GM12892 (cell line): ENCODE data around the gene NECTIN1.

Experiments
- POLR2A ChIP-seq: IDR thresholded peaks from 2 replicates; pipeline ENCODE4 v1.6.1; 2011; ENCODE audit warnings: low read depth, low read length, control low read depth
- POLR2AphosphoS5 ChIP-seq: IDR thresholded peaks from 2 replicates; pipeline ENCODE4 v1.6.1; 2011; ENCODE audit warnings: low read depth, low read length, control low read depth
- TAF1 ChIP-seq: IDR thresholded peaks from 2 replicates; pipeline ENCODE4 v1.6.1; 2011; ENCODE audit warnings: low read depth, mild to moderate bottlenecking, control low read depth, low read length, borderline replicate concordance

- TF ChIP-seq TAF1 (no peak), POLR2A (no peak), POLR2AphosphoS5 (no peak)
Measured at GRCh38 chr11:119729951-119730613, 1.1 kb upstream of the NECTIN1 start.
